CD4-positive, alpha-beta T cell treated with Interleukin-10 for 1 hour (primary cell): ENCODE data around the gene PPP2R5C.

ENCODE experiments used
- DNase-seq: peaks from one replicate; pipeline ENCODE4 v3.0.0-alpha.2; 2020

Gene PPP2R5C

GRCh38 chr14:101844219-101844618 lies 82.7 kb downstream of the PPP2R5C start:
- DNase-seq, result no peak

- DNase-seq, result no peak
These were observed 83.2 kb downstream of the PPP2R5C start for GRCh38 chr14:101844751-101845150.

GRCh38 chr14:101845496-101845895 lies 84.0 kb downstream of the PPP2R5C start:
- no peak for DNase-seq

- no peak for DNase-seq
These were observed 84.4 kb downstream of the PPP2R5C start for GRCh38 chr14:101845896-101846295.

- no peak for DNase-seq
These were observed 87.6 kb downstream of the PPP2R5C start for GRCh38 chr14:101849125-101849524.

- no peak for DNase-seq
These were observed 88.1 kb downstream of the PPP2R5C start for GRCh38 chr14:101849640-101850039.

GRCh38 chr14:101851183-101851582 lies 89.7 kb downstream of the PPP2R5C start:
- no peak for DNase-seq

- DNase-seq, result no peak
These were observed 90.4 kb downstream of the PPP2R5C start for GRCh38 chr14:101851736-101852405.

GRCh38 chr14:101852785-101853184 lies 91.3 kb downstream of the PPP2R5C start:
- no peak for DNase-seq

- no peak for DNase-seq
These were observed 92.0 kb downstream of the PPP2R5C start for GRCh38 chr14:101853455-101854018.

GRCh38 chr14:101854366-101854765 lies 92.9 kb downstream of the PPP2R5C start:
- no peak for DNase-seq

- DNase-seq, result no peak
These were observed 94.4 kb downstream of the PPP2R5C start for GRCh38 chr14:101855958-101856357.

- no peak for DNase-seq
These were observed 95.0 kb downstream of the PPP2R5C start for GRCh38 chr14:101856536-101856935.

GRCh38 chr14:101857226-101857625 lies 95.7 kb downstream of the PPP2R5C start:
- no peak for DNase-seq

- DNase-seq, result no peak
These were observed 97.5 kb downstream of the PPP2R5C start for GRCh38 chr14:101858791-101859537.

GRCh38 chr14:101859538-101859902 lies 98.0 kb downstream of the PPP2R5C start:
- DNase-seq, result no peak

- no peak for DNase-seq
These were observed 98.4 kb downstream of the PPP2R5C start for GRCh38 chr14:101859958-101860357.

GRCh38 chr14:101861464-101861863 lies 100.0 kb downstream of the PPP2R5C start:
- DNase-seq, result no peak

GRCh38 chr14:101862177-101862576 lies 100.7 kb downstream of the PPP2R5C start:
- DNase-seq, result no peak

GRCh38 chr14:101862711-101863110 lies 101.2 kb downstream of the PPP2R5C start:
- no peak for DNase-seq

- DNase-seq, result no peak
These were observed 103.8 kb downstream of the PPP2R5C start for GRCh38 chr14:101865288-101865687.

- DNase-seq, result no peak
These were observed 106.3 kb downstream of the PPP2R5C start for GRCh38 chr14:101867854-101868253.

GRCh38 chr14:101869217-101869616 lies 107.7 kb downstream of the PPP2R5C start:
- no peak for DNase-seq

GRCh38 chr14:101870273-101870939 lies 108.9 kb downstream of the PPP2R5C start:
- DNase-seq, result no peak
